Measurements from ENCODE around the gene PITPNM3.

DNA sequence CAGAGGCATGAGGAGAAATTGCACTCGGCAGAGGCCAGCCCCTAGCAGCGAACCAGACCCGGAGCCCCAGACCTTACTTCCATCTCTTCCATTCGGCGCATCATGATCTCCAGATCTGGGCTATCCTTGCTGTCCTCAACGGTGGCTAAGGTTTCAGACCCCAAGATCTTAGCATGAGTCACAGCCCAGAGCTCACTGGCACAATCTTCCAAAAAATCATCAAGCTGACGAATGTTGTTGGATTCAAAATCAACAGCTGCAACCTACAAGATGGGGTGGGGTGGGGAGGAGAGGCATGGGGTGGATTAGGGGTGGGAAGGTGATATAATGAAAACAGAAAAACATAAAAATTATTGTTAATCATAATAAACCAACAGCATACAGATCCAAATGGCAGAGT, 39.7 kb upstream of the PITPNM3 start:
- TF ChIP-seq, protein P1, sequence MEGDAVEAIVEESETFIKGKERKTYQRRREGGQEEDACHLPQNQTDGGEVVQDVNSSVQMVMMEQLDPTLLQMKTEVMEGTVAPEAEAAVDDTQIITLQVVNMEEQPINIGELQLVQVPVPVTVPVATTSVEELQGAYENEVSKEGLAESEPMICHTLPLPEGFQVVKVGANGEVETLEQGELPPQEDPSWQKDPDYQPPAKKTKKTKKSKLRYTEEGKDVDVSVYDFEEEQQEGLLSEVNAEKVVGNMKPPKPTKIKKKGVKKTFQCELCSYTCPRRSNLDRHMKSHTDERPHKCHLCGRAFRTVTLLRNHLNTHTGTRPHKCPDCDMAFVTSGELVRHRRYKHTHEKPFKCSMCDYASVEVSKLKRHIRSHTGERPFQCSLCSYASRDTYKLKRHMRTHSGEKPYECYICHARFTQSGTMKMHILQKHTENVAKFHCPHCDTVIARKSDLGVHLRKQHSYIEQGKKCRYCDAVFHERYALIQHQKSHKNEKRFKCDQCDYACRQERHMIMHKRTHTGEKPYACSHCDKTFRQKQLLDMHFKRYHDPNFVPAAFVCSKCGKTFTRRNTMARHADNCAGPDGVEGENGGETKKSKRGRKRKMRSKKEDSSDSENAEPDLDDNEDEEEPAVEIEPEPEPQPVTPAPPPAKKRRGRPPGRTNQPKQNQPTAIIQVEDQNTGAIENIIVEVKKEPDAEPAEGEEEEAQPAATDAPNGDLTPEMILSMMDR (conservative IDR thresholded peaks at IDR 0.05 in 1 of 2, IDR thresholded peaks at IDR 0.05 in 1 of 2; ENCODE audit: low read depth in 1 of 2, low read length in 2 of 2), result no peak
- no peak for TF ChIP-seq EZH2 (IDR thresholded peaks at IDR 0.05; ENCODE audit: low read length, missing control alignments)

Data from fibroblast of lung (primary cell).